HG03066 (cell line): ENCODE measurements around the gene PIKFYVE.
"Not testable (repeated sequence)": the region's sequence is repeated elsewhere in the genome, so short reads cannot be mapped to it uniquely, and the experiment has no call there.

ENCODE experiments used
- ATAC-seq: cut with Tn5 transposase; IDR thresholded peaks from one replicate; pipeline ENCODE4 v1.9.1; 2021; ENCODE audit warnings: low read depth; ENCODE audit not compliant: unreplicated experiment

PIKFYVE gene

DNA sequence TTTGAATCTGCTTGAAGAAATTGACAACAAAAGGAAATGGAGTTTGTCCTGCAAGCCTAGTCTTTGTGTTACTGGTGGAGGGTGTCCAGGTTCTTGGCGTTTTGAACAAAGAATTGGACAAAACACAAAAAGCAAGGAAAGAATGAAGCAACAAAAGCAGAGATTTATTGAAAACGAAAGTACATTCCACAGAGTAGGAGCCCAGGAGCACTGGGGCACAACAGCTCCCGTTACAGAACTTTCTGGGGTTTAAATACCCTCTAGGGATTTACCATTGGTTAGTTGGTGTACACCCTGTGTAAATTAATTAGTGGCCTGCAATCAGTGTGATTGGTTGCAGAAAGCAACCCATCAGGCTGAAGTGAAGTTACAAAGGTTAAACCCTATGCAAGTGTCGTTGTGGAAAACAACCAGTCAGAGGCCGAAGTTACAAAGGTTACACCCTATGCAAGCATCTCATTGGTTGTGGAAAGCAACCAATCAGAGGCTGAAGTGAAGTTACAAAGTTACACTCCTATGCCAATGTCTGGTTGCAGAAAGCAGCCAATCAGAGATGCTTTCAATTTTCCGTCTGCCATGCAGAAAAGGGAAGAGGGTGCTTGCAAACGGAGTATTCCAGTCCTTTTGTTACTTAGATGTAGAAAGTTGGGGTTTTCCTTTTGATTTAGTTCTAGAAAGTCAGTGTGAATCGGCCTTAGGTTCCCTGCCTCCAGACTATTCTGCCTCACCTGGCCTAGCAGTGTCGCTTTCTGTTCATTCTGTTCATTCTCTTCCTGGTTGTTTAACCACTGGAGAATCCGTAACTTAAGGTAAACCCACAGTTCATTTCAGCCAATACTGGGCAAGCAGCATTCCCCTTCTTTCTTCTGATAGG is 92.9 kb downstream of the PIKFYVE start:
- ATAC-seq: no peak

GRCh38 chr2:208359632-208359986 is 93.6 kb downstream of the PIKFYVE start:
- ATAC-seq: no peak

GRCh38 chr2:208360259-208361076 is 94.4 kb downstream of the PIKFYVE start:
- ATAC-seq: no peak

GRCh38 chr2:208361077-208361441 is 95.0 kb downstream of the PIKFYVE start:
- no peak for ATAC-seq

DNA sequence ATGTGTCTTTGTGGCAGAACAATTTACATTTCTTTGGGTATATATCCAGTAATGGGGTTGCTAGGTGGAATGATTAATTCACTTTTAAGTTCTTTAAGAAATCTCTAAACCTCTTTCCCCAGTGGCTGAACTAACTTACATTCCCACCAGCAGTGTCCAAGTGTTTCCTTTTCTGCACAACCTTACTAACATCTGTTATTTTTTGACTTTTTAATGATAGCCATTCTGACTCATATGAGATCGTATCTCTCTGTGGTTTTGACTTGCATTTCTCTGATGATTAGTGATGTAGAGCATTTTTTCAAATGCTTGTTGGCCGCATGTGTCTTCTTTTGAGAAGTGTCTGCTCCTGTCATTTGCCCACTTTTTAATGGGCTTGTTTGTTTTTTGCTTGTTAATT is 97.4 kb downstream of the PIKFYVE start:
- no peak for ATAC-seq

DNA sequence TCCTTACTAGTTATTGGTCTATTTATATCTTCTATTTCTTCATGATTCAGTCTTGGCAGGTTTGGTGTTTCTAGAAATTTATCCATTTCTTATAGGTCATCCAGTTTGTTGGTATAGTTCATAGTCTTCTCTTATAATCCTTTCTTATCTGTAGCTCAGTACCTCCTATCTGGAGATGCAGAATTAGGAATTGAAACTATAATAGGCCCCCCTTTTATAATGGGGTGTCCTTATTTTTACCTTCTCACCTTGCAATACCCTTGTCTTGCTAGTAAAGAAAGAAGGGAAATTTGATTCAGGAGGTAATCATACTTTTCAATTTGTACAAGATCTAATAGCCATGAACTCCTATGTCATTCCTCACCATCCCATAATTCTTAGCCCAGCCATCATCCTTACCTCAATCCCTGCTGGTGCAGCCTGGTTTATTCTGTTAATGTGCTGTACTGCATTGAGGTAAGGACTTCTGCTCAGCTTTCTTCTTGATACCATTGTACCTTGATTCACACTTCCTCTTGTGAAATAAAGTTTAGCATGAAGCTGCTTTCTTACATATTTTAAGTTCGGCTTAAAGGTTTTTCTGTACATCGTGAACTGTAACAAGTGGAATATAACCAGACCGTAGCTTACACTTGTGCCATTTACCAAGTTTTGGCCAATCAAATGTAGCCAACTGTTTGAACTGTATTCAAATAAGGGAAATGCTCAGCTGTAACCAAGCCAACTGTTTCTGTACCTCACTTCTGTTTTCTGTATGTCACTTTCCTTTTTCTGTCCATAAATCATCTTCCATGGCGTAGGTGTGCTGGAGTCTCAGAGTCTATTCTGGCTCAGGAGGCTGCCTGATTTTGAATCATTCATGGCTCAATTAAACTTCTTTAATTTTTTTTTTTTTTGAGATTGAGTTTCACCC is 100.4 kb downstream of the PIKFYVE start:
- ATAC-seq: peak; percentile 67

DNA sequence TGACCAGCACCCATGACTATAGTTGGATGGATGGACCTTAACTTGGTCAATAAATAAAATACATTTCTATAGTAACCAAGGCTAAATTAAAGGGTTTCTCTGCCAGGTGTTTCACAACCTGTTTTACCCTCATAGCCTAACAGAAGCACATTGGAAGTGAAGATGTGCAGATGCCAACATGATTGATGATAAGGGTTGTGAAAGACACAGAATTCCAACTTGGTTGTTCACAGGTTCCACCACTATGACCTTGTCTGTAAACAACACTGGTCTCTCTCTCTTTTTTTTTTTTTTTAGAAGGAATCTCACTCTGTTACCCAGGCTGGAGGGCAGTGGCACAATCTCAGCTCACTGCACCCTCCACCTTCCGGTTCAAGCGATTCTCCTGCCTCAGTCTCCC is 103.0 kb downstream of the PIKFYVE start:
- no peak for ATAC-seq

DNA sequence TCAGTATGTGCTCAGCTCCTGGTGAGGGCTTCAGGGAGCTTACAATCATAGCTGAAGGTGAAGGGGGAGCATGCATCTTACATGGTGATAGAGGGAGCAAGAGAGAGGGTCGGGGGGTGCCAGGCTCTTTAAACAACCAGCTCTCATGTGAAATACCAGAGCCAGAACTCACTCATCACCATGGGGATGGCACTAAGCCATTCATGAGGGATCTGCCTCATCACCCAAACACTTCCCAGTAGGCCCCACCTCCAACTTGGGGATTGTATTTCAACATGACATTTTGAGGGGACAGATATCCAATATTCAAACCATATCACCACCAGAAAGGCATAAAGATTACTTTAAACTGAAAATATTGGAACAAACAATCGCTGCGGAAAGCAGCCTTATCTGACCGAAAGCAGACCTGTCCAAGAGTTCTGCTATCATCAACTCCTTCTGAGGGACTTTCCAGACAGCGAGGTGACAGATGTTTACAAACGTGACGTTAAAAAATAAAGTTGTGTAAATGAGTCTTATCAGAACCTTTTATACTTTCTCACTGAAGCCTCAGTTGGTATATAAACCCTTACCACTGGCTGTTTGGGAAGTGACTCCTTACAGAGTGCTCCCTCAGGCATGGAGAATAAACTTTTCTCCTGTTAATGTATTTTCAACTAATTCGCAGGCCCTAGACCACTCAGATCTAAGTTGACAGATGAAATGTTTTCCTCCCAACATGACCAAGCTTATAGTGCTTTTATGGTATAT is 105.0 kb downstream of the PIKFYVE start:
- ATAC-seq: no peak

GRCh38 chr2:208371634-208371935 is 105.5 kb downstream of the PIKFYVE start:
- ATAC-seq: no peak

GRCh38 chr2:208373460-208374089 is 107.5 kb downstream of the PIKFYVE start:
- ATAC-seq: peak; percentile 61

DNA sequence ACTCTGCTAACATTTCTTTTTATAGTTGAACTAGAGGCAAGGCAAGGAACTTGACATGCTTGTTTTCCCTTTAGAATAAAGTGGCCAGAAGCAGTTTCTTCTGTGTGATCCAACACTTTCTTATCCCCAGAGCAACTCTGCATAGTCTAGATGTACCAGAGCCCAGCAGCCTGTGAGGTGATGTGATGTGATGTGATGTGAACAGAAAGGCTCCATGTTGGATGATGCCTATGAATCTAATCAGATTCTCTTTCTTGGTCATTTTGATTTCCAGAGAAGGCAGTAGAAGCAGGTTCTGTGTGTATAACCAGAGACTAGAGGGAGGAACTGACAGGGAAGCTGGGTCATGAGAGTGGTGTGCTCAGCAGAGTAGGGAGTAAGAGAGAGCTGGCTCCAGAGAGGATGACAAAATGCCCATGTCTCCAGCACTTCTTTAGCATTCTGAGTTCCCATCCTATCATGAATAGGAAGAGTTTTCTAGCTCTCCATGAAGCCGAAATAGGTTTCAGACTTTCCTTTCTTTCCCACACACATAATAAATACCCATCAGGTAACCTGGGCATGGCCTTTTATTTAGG is 109.5 kb downstream of the PIKFYVE start:
- ATAC-seq: no peak

- ATAC-seq: not testable (repeated sequence)
Measured at GRCh38 chr2:208377344-208377860, 111.3 kb downstream of the PIKFYVE start.

DNA sequence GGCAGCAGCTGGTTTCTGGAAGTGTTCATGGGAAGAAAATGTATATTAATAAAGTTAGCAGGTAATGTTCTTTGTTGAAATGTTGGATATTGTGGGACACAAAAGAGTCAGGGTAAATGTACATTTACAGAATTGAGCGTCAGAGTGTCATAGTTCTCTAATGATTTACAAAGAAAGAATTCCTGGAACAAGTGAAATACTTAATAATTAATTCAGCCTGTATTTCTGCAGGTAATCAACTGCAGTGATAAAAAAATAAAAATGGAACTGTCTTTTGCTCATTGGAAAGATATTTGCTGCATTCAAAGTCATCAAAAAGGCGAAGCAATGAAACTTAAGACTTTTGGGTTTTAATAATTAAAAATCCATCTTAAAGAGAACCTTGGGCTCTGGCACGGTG is 113.1 kb downstream of the PIKFYVE start:
- ATAC-seq: no peak

DNA sequence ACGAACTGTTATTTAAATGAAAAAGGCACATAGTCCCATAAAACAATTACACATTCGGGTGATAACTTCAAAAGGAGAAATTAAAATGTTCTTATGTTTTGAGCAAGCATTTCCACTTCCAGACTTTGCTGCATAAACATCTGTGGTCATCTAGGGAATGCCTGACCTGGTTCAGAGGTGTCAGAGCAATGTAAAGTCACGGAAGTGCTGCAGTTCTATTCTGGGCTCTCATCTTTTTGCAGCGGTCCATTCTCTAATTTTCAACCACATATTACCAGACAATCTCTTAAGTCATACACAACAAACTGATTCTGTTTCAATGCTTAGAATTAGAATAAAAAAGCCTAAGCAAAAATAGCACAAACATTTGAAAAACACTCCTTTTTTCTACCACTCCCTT is 118.6 kb downstream of the PIKFYVE start:
- no peak for ATAC-seq

DNA sequence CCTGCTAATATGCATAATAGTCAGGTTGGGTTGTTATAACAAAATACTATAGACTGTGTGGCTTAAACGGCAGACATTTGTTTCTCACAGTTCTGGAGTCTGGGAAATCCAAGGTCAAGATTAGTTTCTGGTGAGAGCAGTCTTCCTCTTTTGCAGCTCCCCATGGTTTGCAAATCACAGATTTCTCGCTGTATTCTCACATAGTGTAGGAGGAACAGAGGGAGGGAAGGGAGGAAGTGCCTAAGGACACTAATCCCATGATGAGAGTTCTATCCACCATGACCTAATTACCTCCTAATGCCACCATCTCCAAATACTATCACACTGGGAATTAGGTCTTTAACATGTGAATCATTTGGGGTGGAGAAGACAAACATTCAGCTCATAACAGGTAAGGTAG is 120.5 kb downstream of the PIKFYVE start:
- ATAC-seq: no peak

DNA sequence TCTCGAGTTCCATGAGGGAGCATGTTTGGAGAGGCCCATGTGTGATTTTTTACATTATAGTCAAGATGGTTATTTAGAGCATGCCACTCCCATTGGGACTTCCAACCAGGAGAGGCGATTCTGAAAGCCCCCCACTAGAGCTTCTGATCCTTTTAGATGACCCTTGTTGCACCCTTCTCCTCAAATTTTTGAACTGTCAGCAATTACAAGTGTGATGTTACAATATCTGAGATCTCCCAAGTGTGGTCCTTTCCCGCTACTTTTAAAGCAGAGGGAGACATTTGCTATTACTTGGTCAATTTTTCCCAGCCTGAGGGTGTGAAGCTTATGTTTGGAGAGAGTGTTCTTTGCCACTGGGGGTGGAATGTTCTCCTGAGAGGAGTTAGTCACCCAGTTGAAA is 123.9 kb downstream of the PIKFYVE start:
- ATAC-seq: no peak

- no peak for ATAC-seq
Measured at GRCh38 chr2:208392300-208392699, 126.2 kb downstream of the PIKFYVE start.

- ATAC-seq: not testable (repeated sequence)
Measured at GRCh38 chr2:208396796-208397195, 130.7 kb downstream of the PIKFYVE start.

DNA sequence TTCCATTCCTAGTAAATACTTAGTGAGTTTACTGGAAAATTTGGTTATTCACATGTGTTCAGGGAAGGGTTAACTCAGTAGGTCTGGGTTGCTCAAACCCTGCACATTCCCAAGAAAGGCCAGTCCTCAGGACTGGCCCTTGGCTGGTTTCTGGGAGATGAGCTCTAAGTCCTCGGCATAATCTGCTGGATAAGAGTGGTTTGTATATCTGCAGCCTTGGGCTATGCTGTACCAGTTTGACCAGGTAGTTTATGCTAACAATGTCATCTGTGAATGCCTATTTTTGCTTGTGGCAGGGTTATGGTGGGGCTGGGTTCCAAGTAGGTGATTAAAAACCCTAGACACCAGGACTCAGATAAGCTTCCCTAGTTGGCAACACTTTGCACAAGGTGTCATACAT is 133.1 kb downstream of the PIKFYVE start:
- no peak for ATAC-seq
